Transverse colon (tissue), 4 donors: ENCODE data around the gene PROM2. TPM values are rescaled to one million over a fixed set of nuclear protein-coding genes. Genes with fewer than 3 reads are reported as not detected.
"Not testable (repeated sequence)": the region's sequence is repeated elsewhere in the genome, so short reads cannot be mapped to it uniquely, and the experiment has no call there.

Source experiments
- DNase-seq: peaks from one replicate; pipeline ENCODE4 v3.0.0-alpha.2; 2019
- H3K27ac ChIP-seq, 4 donors: fragments of 200-600 bp; sonication (generic); 2 replicates each; pipeline ENCODE4 v1.5.1; 2016 to 2018; ENCODE audit warnings: inconsistent platforms in 4 of 4
- H3K27me3 ChIP-seq: fragments of 200-600 bp; sonication (generic); 2 replicates; pipeline ENCODE4 v1.5.1; 2017; ENCODE audit warnings: inconsistent platforms
- H3K36me3 ChIP-seq, 4 donors: fragments of 200-600 bp; sonication (generic); 2 replicates each; pipeline ENCODE4 v1.5.1; 2017 to 2019; ENCODE audit warnings: inconsistent platforms in 4 of 4
- H3K4me1 ChIP-seq, 4 donors: fragments of 200-600 bp; sonication (generic); 2 replicates each; pipeline ENCODE4 v1.5.1; 2017 to 2020; ENCODE audit warnings: inconsistent platforms in 4 of 4
- H3K4me3 ChIP-seq, 4 donors: fragments of 200-600 bp; sonication (generic); 1 replicate in 1 of 4; 2 replicates in 3 of 4; pipeline versions ENCODE4 v1.5.1 to v1.6.1; 2017 to 2019; ENCODE audit warnings: inconsistent platforms in 4 of 4
- H3K9me3 ChIP-seq, 2 donors: fragments of 200-600 bp; sonication (generic); 2 replicates each; pipeline ENCODE4 v1.5.1; 2017 to 2019; ENCODE audit warnings: inconsistent platforms in 2 of 2
- CTCF ChIP-seq, 5 experiments: fragments of 200-600 bp in 3 of 5; fragments of 450-650 bp in 2 of 5; sonication (generic) in 3 of 5; IDR thresholded peaks; 1 replicate in 2 of 5; 2 replicates in 3 of 5; pipeline ENCODE4 v1.5.1; 2016 to 2017; ENCODE audit warnings: antibody characterized with exemption in 5 of 5, inconsistent platforms in 3 of 5, mild to moderate bottlenecking in 2 of 5, moderate library complexity in 1 of 5
- EP300 ChIP-seq: sonication (generic); formaldehyde crosslinking; IDR thresholded peaks from one replicate; pipeline ENCODE4 v1.6.1; 2017; ENCODE audit warnings: antibody characterized with exemption, low read depth
- POLR2A ChIP-seq: fragments of 450-650 bp; IDR thresholded peaks from one replicate; pipeline ENCODE4 v1.6.1; 2016; ENCODE audit warnings: antibody characterized with exemption, mild to moderate bottlenecking, moderate library complexity
- POLR2AphosphoS5 ChIP-seq, 3 donors: sonication (generic); formaldehyde crosslinking; IDR thresholded peaks; one replicate each; pipeline ENCODE4 v1.6.1; 2016; ENCODE audit warnings: antibody characterized with exemption in 3 of 3
- WGBS, 2 donors: methylation state at CpG; one replicate each; pipeline ENCODE4 v1.1.5; 2018; ENCODE audit warnings: low coverage in 1 of 2; 5-methylcytosine and 5-hydroxymethylcytosine counted together
- in situ Hi-C, 4 donors: fragments of 200-750 bp; cut with MboI; loops; one replicate each; pipeline versions ENCODE4 v1.15.0 to v1.15.1; 2017; ENCODE audit warnings: low sequenced_read_pairs in 3 of 4, low pct_ligation_motif_present in 1 of 4, low pct_unique_long_range_greater_than_20kb in 1 of 4
- intact Hi-C: fragments of 100-400 bp; cut with DNase I; formaldehyde crosslinking; loops from one replicate; pipeline ENCODE4 v1.15.1; 2023; ENCODE audit warnings: low total_unique reads
- total RNA-seq, 4 donors: library from RNA; depleted of rRNA; stranded (reverse); fragments of >200 nt; gene quantifications; one replicate each; pipeline ENCODE4 v1.1.0, GENCODE V29; 2016

The PROM2 gene
- total RNA-seq, 4 donors from 2014 or later = 20.2 to 46.6 (median 28.6) TPM

GRCh38 chr2:95267458-95268210 lies 6.6 kb upstream of the PROM2 start:
- 66% methylated on average over 11 of the region's 11 CpGs; no CpG with 5 or more reads in 1 of the 2 donors for WGBS, 2 donors
- intact Hi-C loops = no loop called here
- H3K9me3 ChIP-seq = no peaks in the 10 kb centered on the region
- H3K4me3 ChIP-seq = no peak overlapping the region
- in situ Hi-C loops = no loop called here
- TF ChIP-seq EP300 (no peak), POLR2AphosphoS5 (IDR thresholded peaks at IDR 0.05) (no peak), POLR2A (no peak), CTCF (IDR thresholded peaks at IDR 0.05) (no peak)
- no peak for DNase-seq
- H3K36me3 ChIP-seq = no peaks in the 10 kb centered on the region
- no peaks in the 10 kb centered on the region for H3K27me3 ChIP-seq
- no peaks in the 10 kb centered on the region for H3K4me1 ChIP-seq
- no peak overlapping the region for H3K27ac ChIP-seq

DNA sequence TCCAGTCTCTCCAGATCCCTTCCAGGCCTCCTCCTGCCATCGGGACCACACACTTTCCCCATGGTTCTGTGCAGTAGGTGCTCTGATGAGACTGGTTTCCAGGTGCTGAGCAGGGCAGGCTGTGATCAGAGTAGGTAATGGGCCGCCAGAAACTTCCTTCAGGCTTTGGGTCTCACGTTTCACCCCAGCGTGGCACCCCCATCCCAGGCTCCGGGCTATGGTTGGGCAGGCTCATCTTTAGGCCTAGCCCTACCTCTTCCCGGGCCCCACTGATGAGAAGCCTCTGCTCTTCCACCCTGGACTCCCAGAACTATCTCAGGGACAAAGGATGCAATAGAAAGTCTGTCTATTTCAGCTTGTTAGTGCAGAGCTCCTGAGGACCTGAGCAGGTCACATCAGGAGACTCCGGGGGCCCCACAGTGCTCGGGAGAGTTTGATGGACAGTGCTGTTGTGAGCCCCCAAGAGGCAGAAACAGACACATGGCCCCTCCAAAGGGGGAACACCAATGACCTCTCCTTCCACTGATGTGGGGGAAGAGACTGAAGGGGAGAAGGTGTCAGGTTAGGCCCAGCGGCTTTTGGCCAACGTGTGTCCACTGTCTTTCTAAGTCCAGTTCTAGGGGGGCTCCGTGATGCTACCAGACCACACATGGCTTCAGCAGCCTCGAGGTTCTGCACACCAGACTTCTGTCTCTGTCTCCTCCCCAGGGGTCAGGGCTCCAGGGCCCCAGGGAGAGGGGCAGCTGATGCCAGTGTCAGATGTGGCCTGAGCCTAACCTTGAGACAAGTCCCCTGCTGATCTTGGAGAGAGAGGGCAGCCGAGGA lies 5.8 kb upstream of the PROM2 start:
- H3K4me1 ChIP-seq = peaks cover 0 to 6% (median under 1%) of the 10 kb centered on the region in 4 donors
- intact Hi-C loops = no loop called here
- DNase-seq = no peak
- 76 to 80% methylated on average over 1 to 13 of the region's 13 CpGs for WGBS, 2 donors
- H3K27me3 ChIP-seq = no peaks in the 10 kb centered on the region
- no peak overlapping the region for H3K27ac ChIP-seq
- no peaks in the 10 kb centered on the region for H3K36me3 ChIP-seq
- H3K4me3 ChIP-seq = no peak overlapping the region
- in situ Hi-C loops = no loop called here
- H3K9me3 ChIP-seq = no peaks in the 10 kb centered on the region
- TF ChIP-seq EP300 = no peak
- no peak for TF ChIP-seq POLR2AphosphoS5 (IDR thresholded peaks at IDR 0.05)
- no peak for TF ChIP-seq POLR2A
- no peak for TF ChIP-seq CTCF (IDR thresholded peaks at IDR 0.05)

- Histone ChIP-seq H3K4me3 (no peak overlapping the region), H3K27ac (no peak overlapping the region), H3K36me3 (no peaks in the 10 kb centered on the region), H3K4me1 (peaks cover 0 to 13% (median 6%) of the 10 kb centered on the region in 4 donors), H3K27me3 (no peaks in the 10 kb centered on the region), H3K9me3 (no peaks in the 10 kb centered on the region)
- intact Hi-C loops = no loop called here
- DNase-seq = no peak
- in situ Hi-C loops = no loop called here
- 95% methylated on average over 10 of the region's 10 CpGs; no CpG with 5 or more reads in 1 of the 2 donors for WGBS, 2 donors
- TF ChIP-seq CTCF (IDR thresholded peaks at IDR 0.05) = no peak
- no peak for TF ChIP-seq EP300
- TF ChIP-seq POLR2A = no peak
- TF ChIP-seq POLR2AphosphoS5 (IDR thresholded peaks at IDR 0.05) = no peak
Observed at GRCh38 chr2:95269036-95269680, 5.1 kb upstream of the PROM2 start.

- 88% methylated on average over 5 of the region's 5 CpGs; no CpG with 5 or more reads in 1 of the 2 donors for WGBS, 2 donors
- in situ Hi-C loops, H3K4me3 ChIP-seq, H3K9me3 ChIP-seq, H3K36me3 ChIP-seq, H3K27ac ChIP-seq, intact Hi-C loops, H3K27me3 ChIP-seq, DNase-seq: not testable (repeated sequence)
- H3K4me1 ChIP-seq = peaks cover 0 to 13% (median 7%) of the 10 kb centered on the region in 4 donors
Observed at GRCh38 chr2:95269745-95270144, 4.5 kb upstream of the PROM2 start.
